GM23338 (cell line): Measurements from ENCODE around the gene CACNA2D4.
"Not testable (repeated sequence)": the region's sequence is repeated elsewhere in the genome, so short reads cannot be mapped to it uniquely, and the experiment has no call there.

ENCODE experiments used
- CREB1 ChIP-seq: fragments of 250-450 bp; sonication (Bioruptor Pico); IDR thresholded peaks from 2 replicates; pipeline ENCODE4 v1.5.0; 2020; ENCODE audit warnings: low read depth, mild to moderate bottlenecking, moderate library complexity
- EZH2 ChIP-seq: fragments of 200-600 bp; sonication (generic); IDR thresholded peaks from one replicate; pipeline ENCODE4 v1.8.0; 2017; ENCODE audit warnings: antibody characterized with exemption, mild to moderate bottlenecking, low read depth; ENCODE audit not compliant: unreplicated experiment
- EZH2phosphoT487 ChIP-seq: fragments of 200-600 bp; sonication (generic); IDR thresholded peaks from one replicate; pipeline ENCODE4 v1.8.1; 2018; ENCODE audit warnings: antibody characterized with exemption; ENCODE audit not compliant: unreplicated experiment
- POLR2AphosphoS5 ChIP-seq: IDR thresholded peaks from 2 replicates; pipeline ENCODE4 v1.6.1; 2016; ENCODE audit warnings: antibody characterized with exemption, low read depth
- STAT1 ChIP-seq: IDR thresholded peaks from one replicate; pipeline ENCODE4 v1.6.1; 2016; ENCODE audit warnings: antibody characterized with exemption; ENCODE audit not compliant: unreplicated experiment
- TF ChIP-seq, protein P1 (sequence below), 2 experiments: fragments of 200-600 bp in 1 of 2; sonication (generic) in 1 of 2; conservative IDR thresholded peaks; 2 replicates each; pipeline versions ENCODE4 v1.5.1 to v1.6.1; 2016 to 2017; ENCODE audit warnings: antibody characterized with exemption in 2 of 2, low read depth in 2 of 2, mild to moderate bottlenecking in 2 of 2, moderate library complexity in 1 of 2

DNA sequence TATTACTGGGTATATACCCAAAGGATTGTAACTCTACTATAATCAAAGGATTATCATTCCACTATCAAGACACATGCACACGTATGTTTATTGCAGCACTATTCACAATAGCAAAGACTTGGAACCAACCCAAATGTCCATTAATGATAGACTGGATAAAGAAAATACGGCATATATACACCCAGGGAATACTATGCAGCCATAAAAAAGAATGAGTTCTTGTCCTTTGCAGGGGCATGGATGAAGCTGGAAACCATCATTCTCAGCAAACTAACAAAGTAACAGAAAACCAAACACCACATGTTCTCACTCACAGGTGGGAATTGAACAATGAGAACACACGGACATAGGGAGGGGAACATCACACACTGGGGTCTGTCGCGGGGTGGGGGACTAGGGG is 27.1 kb upstream of the CACNA2D4 start:
- not testable (repeated sequence) for TF ChIP-seq EZH2phosphoT487; STAT1; EZH2; POLR2AphosphoS5; CREB1 (CRISPR knock-in tag)
- TF ChIP-seq, protein P1, sequence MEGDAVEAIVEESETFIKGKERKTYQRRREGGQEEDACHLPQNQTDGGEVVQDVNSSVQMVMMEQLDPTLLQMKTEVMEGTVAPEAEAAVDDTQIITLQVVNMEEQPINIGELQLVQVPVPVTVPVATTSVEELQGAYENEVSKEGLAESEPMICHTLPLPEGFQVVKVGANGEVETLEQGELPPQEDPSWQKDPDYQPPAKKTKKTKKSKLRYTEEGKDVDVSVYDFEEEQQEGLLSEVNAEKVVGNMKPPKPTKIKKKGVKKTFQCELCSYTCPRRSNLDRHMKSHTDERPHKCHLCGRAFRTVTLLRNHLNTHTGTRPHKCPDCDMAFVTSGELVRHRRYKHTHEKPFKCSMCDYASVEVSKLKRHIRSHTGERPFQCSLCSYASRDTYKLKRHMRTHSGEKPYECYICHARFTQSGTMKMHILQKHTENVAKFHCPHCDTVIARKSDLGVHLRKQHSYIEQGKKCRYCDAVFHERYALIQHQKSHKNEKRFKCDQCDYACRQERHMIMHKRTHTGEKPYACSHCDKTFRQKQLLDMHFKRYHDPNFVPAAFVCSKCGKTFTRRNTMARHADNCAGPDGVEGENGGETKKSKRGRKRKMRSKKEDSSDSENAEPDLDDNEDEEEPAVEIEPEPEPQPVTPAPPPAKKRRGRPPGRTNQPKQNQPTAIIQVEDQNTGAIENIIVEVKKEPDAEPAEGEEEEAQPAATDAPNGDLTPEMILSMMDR (conservative IDR thresholded peaks at IDR 0.05; ENCODE audit: low read depth in 2 of 2) = not testable (repeated sequence)
